GM19452 (cell line): ENCODE results near the gene ITGB7.

Experiments used
- ATAC-seq: cut with Tn5 transposase; IDR thresholded peaks from one replicate; pipeline ENCODE4 v1.9.1; 2021; ENCODE audit not compliant: unreplicated experiment

ITGB7 gene

DNA sequence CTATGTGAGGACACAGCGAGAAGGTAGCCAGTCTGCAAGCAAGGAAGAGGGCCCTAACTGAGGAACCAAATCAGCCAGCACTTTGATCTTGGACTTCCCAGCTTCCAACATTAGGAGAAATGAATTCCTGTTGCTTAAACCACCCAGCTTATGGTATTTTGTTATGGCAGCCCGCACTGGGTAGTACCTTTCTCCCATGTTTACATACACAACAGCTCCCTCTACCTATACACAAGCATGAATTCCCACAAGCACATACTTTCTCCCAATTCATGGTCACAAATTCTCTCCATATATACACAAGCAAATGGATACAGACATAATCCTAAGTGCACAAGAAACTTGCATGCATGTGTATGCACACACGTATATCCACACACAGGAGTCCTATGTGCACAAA, 7.4 kb downstream of the ITGB7 start:
- no peak for ATAC-seq

- no peak for ATAC-seq
Observed at GRCh38 chr12:53198486-53199110, 8.5 kb downstream of the ITGB7 start.

DNA sequence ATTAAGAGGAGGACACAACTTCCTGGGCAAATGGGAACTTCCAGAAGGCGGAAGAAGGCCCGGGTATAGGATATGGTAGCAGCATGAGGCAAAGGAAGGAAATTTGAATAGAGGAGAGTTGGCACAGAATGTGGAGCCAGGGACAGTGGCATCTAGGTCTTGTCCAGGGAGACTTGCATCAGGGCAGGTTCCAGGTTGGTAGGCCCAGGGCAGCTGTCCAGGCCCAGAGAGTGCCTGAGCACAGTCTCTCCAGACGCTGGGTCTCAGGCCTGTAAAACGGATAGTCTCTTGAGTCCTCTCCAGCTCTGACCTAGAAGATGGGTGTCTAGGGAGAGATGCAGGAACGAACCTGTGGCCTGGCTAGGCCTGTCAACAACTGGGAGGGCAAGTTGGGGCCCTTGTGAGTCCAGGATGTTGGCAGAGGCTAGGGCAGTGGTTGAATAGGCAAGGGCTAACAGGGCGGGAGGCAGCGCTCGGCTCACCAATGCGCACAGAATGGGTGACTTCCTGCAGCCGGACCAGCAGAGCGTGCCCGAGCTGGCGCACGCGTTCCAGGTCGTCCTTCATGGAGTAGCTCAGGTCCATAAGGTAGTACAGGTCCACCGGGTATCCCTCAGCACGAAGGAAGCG, 9.9 kb downstream of the ITGB7 start:
- ATAC-seq, result no peak

GRCh38 chr12:53196486-53196885, 10.6 kb downstream of the ITGB7 start:
- no peak for ATAC-seq

GRCh38 chr12:53195516-53196420, 11.3 kb downstream of the ITGB7 start:
- no peak for ATAC-seq

DNA sequence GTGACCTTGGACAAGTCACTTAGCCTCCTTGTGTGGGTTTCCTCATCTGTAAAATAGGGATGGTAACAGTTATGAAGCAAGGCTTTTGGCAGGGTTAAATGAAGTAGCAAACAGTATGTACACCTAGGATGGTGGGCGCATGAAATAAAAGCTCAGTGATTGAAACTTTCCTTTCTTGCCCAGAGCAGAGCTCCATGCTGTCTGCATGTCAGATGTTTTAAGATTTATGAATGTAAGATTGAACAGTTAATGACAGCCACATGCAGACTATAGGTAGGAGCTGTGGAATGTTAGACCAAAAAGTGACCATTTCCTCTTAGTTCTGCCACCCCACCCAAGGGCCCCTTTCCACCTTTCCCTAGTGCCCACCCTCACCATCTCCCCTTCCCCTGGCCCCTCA, 12.1 kb downstream of the ITGB7 start:
- ATAC-seq, result no peak

- ATAC-seq, result no peak
Observed at GRCh38 chr12:53193985-53194716, 12.9 kb downstream of the ITGB7 start.

DNA sequence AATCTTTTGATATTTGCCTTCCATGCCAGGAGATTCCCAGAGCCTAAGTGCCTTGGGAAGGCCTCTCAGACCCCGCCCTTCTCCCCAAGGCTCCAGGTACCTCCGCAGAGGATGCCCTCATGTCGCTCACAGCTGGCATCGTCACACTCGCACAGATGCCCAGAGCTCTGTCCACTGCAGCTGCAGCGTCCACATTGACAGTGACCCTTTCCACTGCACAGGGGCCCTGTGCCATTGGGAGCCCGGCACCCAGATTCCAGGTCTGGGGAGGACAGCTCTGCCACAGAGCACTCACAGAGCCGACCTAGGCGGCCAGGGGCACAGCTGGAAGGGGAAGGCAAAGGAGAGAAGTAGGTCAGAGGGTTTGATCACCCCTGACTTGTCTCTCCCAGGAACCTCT, 14.0 kb downstream of the ITGB7 start:
- no peak for ATAC-seq

- no peak for ATAC-seq
Observed at GRCh38 chr12:53192531-53193021, 14.5 kb downstream of the ITGB7 start.

DNA sequence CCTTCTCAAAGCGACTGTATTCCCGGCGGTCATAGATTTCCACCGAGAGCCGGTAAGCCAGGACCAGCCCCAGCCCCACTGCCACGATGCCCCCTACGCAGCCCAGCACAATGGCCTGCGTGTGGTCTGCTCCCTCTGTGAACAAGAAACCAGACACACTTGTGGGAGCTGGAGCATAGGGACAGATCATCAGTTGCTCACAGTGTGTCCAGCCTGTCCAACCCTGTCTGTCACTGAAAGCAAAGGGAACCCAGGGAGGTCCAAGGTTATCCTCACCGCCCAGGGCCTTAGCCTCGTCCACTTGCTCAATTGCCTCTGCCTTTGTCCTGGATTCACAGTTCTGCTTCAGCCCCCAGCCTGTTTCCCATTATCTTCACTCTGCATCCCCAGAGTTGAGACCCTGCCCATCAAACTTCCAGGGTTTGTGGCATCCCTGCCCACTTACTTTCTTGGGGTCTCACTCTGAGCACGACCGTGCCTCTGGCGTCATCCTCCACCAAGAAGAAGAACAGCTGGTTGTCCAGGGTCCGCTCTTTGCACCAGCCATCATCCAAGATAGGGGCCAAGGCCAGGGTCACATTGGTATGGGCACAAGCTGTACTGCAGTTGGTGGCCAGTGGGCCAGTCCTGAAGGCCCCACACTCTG, 15.0 kb downstream of the ITGB7 start:
- ATAC-seq, result no peak

GRCh38 chr12:53191096-53191884, 15.8 kb downstream of the ITGB7 start:
- ATAC-seq, result no peak

DNA sequence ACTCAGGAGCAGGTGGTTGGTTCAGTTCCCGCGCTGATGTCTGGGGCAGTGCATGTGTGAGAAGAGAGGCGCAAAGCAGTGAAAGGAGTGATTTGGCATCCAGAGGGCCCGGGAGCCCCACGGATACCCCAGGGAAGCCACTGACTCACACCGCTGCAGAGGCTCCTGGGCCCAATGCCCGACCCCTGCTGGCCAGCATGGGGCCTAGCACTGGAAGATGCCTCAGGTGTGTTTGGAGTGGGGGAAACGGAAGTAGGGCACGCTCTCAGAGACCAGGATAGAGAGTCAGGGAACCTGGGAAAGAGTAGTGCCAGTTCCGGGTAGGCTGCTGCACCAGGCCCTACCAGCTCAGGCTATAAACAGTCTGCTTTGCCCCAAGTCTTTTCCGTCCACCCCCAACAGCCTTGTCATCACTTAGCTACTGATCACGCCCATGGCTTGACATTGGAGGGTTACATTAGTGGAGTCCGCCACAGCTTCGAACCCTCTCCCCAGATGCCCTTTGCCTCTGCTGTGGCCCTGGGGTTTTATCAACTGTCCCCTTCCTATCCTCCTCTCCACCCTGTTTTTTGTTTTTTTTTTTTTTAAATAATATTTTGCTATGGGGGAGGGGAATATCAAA, 16.8 kb downstream of the ITGB7 start:
- ATAC-seq, result no peak

GRCh38 chr12:53187145-53187899, 19.7 kb downstream of the ITGB7 start:
- ATAC-seq, result no peak

- ATAC-seq, result no peak
Observed at GRCh38 chr12:53186745-53187144, 20.3 kb downstream of the ITGB7 start.

GRCh38 chr12:53185582-53186153, 21.4 kb downstream of the ITGB7 start:
- ATAC-seq, result no peak

DNA sequence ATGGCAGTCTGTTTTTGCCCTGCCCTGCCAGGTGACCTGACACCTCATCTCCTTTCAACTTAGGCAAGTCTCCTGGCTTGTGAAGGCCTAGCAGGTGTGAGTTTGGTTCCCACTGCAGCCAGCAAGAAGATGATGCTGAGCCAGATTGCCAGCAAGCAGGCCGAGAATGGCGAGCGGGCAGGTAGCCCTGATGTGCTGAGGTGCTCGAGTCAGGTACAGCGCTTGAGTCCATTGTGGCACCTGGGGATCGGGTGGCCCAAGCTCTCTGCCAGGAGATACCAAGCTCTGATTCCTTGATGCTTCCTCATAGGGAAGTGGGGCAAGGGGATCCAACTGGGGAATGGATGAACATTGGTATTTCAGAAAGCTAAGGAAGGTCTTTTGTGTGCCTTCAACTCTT, 22.2 kb downstream of the ITGB7 start:
- no peak for ATAC-seq

DNA sequence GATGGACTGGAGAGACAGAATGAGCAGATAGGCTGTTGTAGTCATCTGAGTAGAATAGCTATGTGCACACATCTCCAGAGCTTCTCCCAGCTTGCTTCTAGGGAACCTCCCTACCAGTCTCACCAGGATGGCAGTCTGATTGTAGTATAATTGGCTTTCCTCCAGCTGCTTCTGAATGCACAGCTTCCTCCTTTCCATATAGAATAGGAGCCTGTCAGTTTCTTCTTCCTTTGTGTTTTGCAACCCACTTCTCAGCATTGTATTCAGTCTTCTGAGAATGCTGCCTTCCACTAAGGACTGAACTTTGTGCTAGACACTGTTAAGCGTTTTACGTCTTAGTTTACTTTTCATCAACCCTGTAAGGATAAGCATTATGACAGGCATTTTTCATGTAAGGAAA, 24.1 kb downstream of the ITGB7 start:
- no peak for ATAC-seq

DNA sequence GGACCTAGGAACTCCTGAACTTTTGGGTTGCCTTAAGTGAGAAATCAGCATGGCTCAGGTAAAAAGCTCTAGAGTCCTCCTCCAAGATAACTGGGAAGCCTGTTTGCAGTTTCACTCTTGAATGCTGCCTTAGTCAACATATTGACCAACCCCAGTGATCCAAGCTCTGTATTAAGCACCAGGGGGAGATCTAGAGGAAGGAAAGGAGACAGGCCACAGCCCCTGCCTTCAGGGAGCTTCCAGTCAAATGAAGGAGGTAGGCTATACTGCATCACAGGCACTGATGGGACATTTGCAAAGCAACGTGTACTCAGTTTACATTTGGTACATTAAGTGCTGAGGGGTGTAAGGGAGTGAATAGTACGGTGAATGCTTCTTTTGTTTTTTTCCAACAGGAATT, 25.1 kb downstream of the ITGB7 start:
- ATAC-seq, result no peak
